K562 (cell line): ENCODE measurements around the gene H2AZ2. TPM values are rescaled to one million over a fixed set of nuclear protein-coding genes. Genes with fewer than 3 reads are reported as not detected.

Experiments used
- ATAC-seq: fragments of 200-7000 bp; cut with Tn5 transposase; 3 replicates; pipeline ENCODE4 v1.9.1; 2020; ENCODE audit warnings: moderate library complexity
- BruUV-seq: library from RNA; stranded (reverse); fragments of 400-500 nt; replicated peaks from 2 replicates; lab custom pipeline; 2021; lab: Mats Ljungman, UMichigan
- CTCF ChIA-PET: fragments of 300-600 bp; formaldehyde crosslinking; extraction: SDS; loops from one replicate; lab custom pipeline; 2021; ENCODE audit warnings: low intra/inter-chr PET ratio; lab: Yijun Ruan, JAX
- POLR2A ChIA-PET: fragments of 300-600, 350-650 bp; sonication (Branson Sonifier 250); formaldehyde crosslinking; extraction: SDS; loops from one replicate; lab custom pipeline; 2021; ENCODE audit warnings: antibody characterized with exemption, inconsistent platforms; lab: Yijun Ruan, JAX
- DNase-seq, 4 experiments: peaks; one replicate each; pipeline versions ENCODE4 v3.0.0 to v3.0.0-alpha.2; 2011 to 2018; ENCODE audit warnings: low spot score in 3 of 4, mixed read lengths in 3 of 4; ENCODE audit errors: extremely low read depth in 1 of 4
- FAIRE-seq: peaks from 2 replicates; lab custom pipeline; 2011; peaks lifted over from hg19 to GRCh38; lab: Jason Lieb, UNC
- H2AFZ ChIP-seq: 2 replicates; pipeline ENCODE4 v1.6.0; 2011; ENCODE audit warnings: low read depth, low read length, control low read depth, inconsistent platforms
- H3K27ac ChIP-seq: fragments of 200-600 bp; 3 replicates; pipeline ENCODE4 v1.8.0; 2011; ENCODE audit warnings: low read depth, mild to moderate bottlenecking, control low read depth, inconsistent platforms, low read length, moderate library complexity, mixed read lengths; ENCODE audit errors: extremely low read depth
- H3K27me3 ChIP-seq, 2 experiments: fragments of 300-600 bp in 1 of 2; 2 replicates in 1 of 2; 3 replicates in 1 of 2; pipeline versions ENCODE4 v1.6.0 to v1.8.0; 2011; ENCODE audit warnings: inconsistent platforms in 2 of 2, low read length in 2 of 2, mild to moderate bottlenecking in 1 of 2, mixed read lengths in 1 of 2, moderate library complexity in 1 of 2; ENCODE audit not compliant: control insufficient read depth in 2 of 2, insufficient read depth in 2 of 2
- H3K36me3 ChIP-seq: fragments of 300-600 bp; 3 replicates; pipeline ENCODE4 v1.8.0; 2011; ENCODE audit warnings: mild to moderate bottlenecking, low read length, inconsistent platforms; ENCODE audit not compliant: control insufficient read depth, insufficient read depth
- H3K4me1 ChIP-seq, 2 experiments: fragments of 200-600 bp in 1 of 2; replicated peaks in 1 of 2; 2 replicates in 1 of 2; 3 replicates in 1 of 2; pipeline versions ENCODE4 v1.5.1 to v1.8.0; 2011; ENCODE audit warnings: inconsistent platforms in 2 of 2, low read length in 2 of 2, mild to moderate bottlenecking in 1 of 2, mixed read lengths in 1 of 2, moderate library complexity in 1 of 2; ENCODE audit not compliant: control insufficient read depth in 2 of 2, insufficient read depth in 2 of 2
- H3K4me2 ChIP-seq: 2 replicates; pipeline ENCODE4 v1.6.1; 2011; ENCODE audit warnings: low read length, control low read depth, inconsistent platforms, mixed read lengths; ENCODE audit not compliant: insufficient read depth
- H3K4me3 ChIP-seq: fragments of 200-600 bp; sonication (generic), shearing (Covaris generic); 2 replicates; pipeline ENCODE4 v1.5.1; 2016; ENCODE audit warnings: control low read depth, inconsistent platforms
- H3K79me2 ChIP-seq: fragments of 200-600 bp; 3 replicates; pipeline ENCODE4 v1.8.0; 2011; ENCODE audit warnings: low read length, inconsistent platforms; ENCODE audit not compliant: control insufficient read depth, insufficient read depth
- H3K9ac ChIP-seq, 2 experiments: 2 replicates each; pipeline versions ENCODE4 v1.6.0 to v1.6.1; 2011; ENCODE audit warnings: low read depth in 2 of 2, low read length in 2 of 2, control low read depth in 1 of 2, inconsistent platforms in 1 of 2, mild to moderate bottlenecking in 1 of 2, mixed read lengths in 1 of 2; ENCODE audit not compliant: insufficient read depth in 1 of 2
- H3K9me1 ChIP-seq: one replicate; pipeline ENCODE4 v1.6.0; 2011; ENCODE audit warnings: inconsistent platforms, mild to moderate bottlenecking, low read length, moderate library complexity; ENCODE audit not compliant: control insufficient read depth, insufficient read depth
- H3K9me3 ChIP-seq: replicated peaks from 2 replicates; pipeline ENCODE4 v1.5.1; 2011; ENCODE audit warnings: low read depth, low read length, inconsistent platforms; ENCODE audit not compliant: control insufficient read depth, insufficient read depth
- H4K20me1 ChIP-seq: replicated peaks from 2 replicates; pipeline ENCODE4 v1.6.1; 2011; ENCODE audit warnings: low read length, inconsistent platforms, mixed read lengths; ENCODE audit not compliant: control insufficient read depth, insufficient read depth
- CHD4 ChIP-seq: fragments of 200-600 bp; sonication (generic); IDR thresholded peaks from 3 replicates; pipeline ENCODE4 v1.6.1; 2012; ENCODE audit warnings: low read depth, mild to moderate bottlenecking, mixed read lengths, low read length, inconsistent platforms; ENCODE audit not compliant: insufficient read depth, insufficient replicate concordance, poor library complexity, severe bottlenecking
- EP400 ChIP-seq: fragments of 450-650 bp; IDR thresholded peaks from 2 replicates; pipeline ENCODE4 v1.6.1; 2017; ENCODE audit warnings: antibody characterized with exemption, mild to moderate bottlenecking, moderate library complexity
- ESRRA ChIP-seq: fragments of 450-650 bp; IDR thresholded peaks from 2 replicates; pipeline ENCODE4 v1.6.1; 2014; ENCODE audit warnings: low read depth, mild to moderate bottlenecking, moderate library complexity, borderline replicate concordance
- ETV1 ChIP-seq: fragments of 450-650 bp; conservative IDR thresholded peaks from 2 replicates; pipeline ENCODE4 v1.6.1; 2016; ENCODE audit warnings: missing genetic modification characterization, control low read depth, low read depth, missing compliant biosample characterization
- EZH2 ChIP-seq: IDR thresholded peaks from 2 replicates; pipeline ENCODE4 v1.6.1; 2012; ENCODE audit warnings: low read depth, mild to moderate bottlenecking, inconsistent platforms, low read length, borderline replicate concordance
- FOXJ3 ChIP-seq: sonication (generic); formaldehyde crosslinking; IDR thresholded peaks from 2 replicates; pipeline ENCODE4 v1.4.0; 2020; ENCODE audit warnings: mild to moderate bottlenecking, missing genetic modification reagents
- MEIS2 ChIP-seq: fragments of 450-650 bp; IDR thresholded peaks from 2 replicates; pipeline ENCODE4 v1.6.1; 2014; ENCODE audit warnings: mild to moderate bottlenecking; ENCODE audit not compliant: partially characterized antibody
- NFE2L1 ChIP-seq: fragments of 450-650 bp; IDR thresholded peaks from 2 replicates; pipeline ENCODE4 v1.6.1; 2016; ENCODE audit warnings: missing genetic modification characterization, low read depth, mild to moderate bottlenecking, missing compliant biosample characterization, moderate library complexity, borderline replicate concordance
- NR2F6 ChIP-seq: fragments of 450-650 bp; formaldehyde crosslinking; IDR thresholded peaks from 2 replicates; pipeline ENCODE4 v1.4.0; 2020; ENCODE audit warnings: mild to moderate bottlenecking
- POLR3G ChIP-seq: IDR thresholded peaks from 2 replicates; pipeline ENCODE4 v1.6.1; 2011; ENCODE audit not compliant: insufficient read length, insufficient replicate concordance; ENCODE audit errors: extremely low read depth
- PREB ChIP-seq: sonication (generic); formaldehyde crosslinking; IDR thresholded peaks from 2 replicates; pipeline ENCODE4 v1.8.1; 2023; ENCODE audit warnings: mild to moderate bottlenecking, missing genetic modification reagents
- RCOR1 ChIP-seq, 2 experiments: IDR thresholded peaks; 2 replicates each; pipeline ENCODE4 v1.6.1; 2012; ENCODE audit warnings: low read depth in 2 of 2, low read length in 2 of 2, borderline replicate concordance in 1 of 2, improper control_type of control experiment in 1 of 2
- SMAD1 ChIP-seq: fragments of 150-350 bp; IDR thresholded peaks from 2 replicates; pipeline ENCODE4 v1.6.1; 2014; ENCODE audit warnings: low read length, low read depth; ENCODE audit not compliant: partially characterized antibody
- SMARCE1 ChIP-seq: fragments of 450-650 bp; IDR thresholded peaks from 2 replicates; pipeline ENCODE4 v1.7.1; 2016; ENCODE audit warnings: mild to moderate bottlenecking
- SOX6 ChIP-seq: fragments of 450-650 bp; IDR thresholded peaks from 2 replicates; pipeline ENCODE4 v1.6.1; 2014; ENCODE audit warnings: mild to moderate bottlenecking
- STAT5A ChIP-seq: IDR thresholded peaks from 2 replicates; pipeline ENCODE4 v1.6.1; 2012; ENCODE audit warnings: low read length, inconsistent platforms, borderline replicate concordance
- TAF1 ChIP-seq: IDR thresholded peaks from 2 replicates; pipeline ENCODE4 v1.6.1; 2011; ENCODE audit warnings: mild to moderate bottlenecking, low read length, moderate library complexity; ENCODE audit not compliant: insufficient read depth, control insufficient read depth, severe bottlenecking; ENCODE audit errors: extremely low read depth
- TAF9B ChIP-seq: fragments of 450-650 bp; IDR thresholded peaks from 2 replicates; pipeline ENCODE4 v1.6.1; 2018; ENCODE audit warnings: mild to moderate bottlenecking; ENCODE audit not compliant: partially characterized antibody
- ZBTB8A ChIP-seq: fragments of 450-650 bp; IDR thresholded peaks from 2 replicates; pipeline ENCODE4 v1.6.1; 2018; ENCODE audit warnings: mild to moderate bottlenecking, moderate library complexity; ENCODE audit not compliant: partially characterized antibody
- ZNF507 ChIP-seq: conservative IDR thresholded peaks from 2 replicates; pipeline ENCODE4 v1.6.1; 2017; ENCODE audit warnings: missing genetic modification characterization, missing compliant biosample characterization
- WGBS: fragments of 100-300 bp; shearing (Covaris generic); methylation state at CpG from one replicate; pipeline ENCODE4 v1.1.6; 2016; ENCODE audit warnings: low coverage, mixed read lengths; ENCODE audit not compliant: insufficient coverage; ENCODE audit errors: missing lambda C conversion rate; 5-methylcytosine and 5-hydroxymethylcytosine counted together
- in situ Hi-C: fragments of 300-500 bp; cut with MboI; formaldehyde crosslinking; loops from 4 replicates; pipeline ENCODE4 v1.15.0; 2018; ENCODE audit warnings: inconsistent platforms, mixed read lengths
- intact Hi-C: fragments of 100-400 bp; cut with micrococcal nuclease; formaldehyde crosslinking; loops from 2 replicates; pipeline ENCODE4 v1.14.2; 2022
- polyA plus RNA-seq, 8 experiments: library from polyadenylated mRNA; depleted of rRNA in 4 of 8; stranded (reverse) in 5 of 8; unstranded in 3 of 8; fragments of >200 nt; fragmentation: Nextera tagmentation in 2 of 8; fragmentation: Illumina TruSeq in 1 of 8; extraction: Ambion mirVana in 2 of 8; extraction: Trizol in 1 of 8; gene quantifications; 2 replicates each; pipeline versions ENCODE4 v1.2.1 to v1.2.3, GENCODE V29; 2011 to 2014; ENCODE audit warnings: inconsistent platforms in 1 of 8, missing spikeins in 1 of 8
- total RNA-seq, 7 experiments: library from RNA; depleted of rRNA in 6 of 7; stranded (reverse); fragments of >200 nt in 6 of 7; fragmentation: Illumina TruSeq in 2 of 7; extraction: Trizol in 2 of 7; gene quantifications; 2 replicates each; pipeline versions ENCODE4 v1.2.1 to v1.2.3, GENCODE V29; 2011 to 2021; ENCODE audit warnings: low replicate concordance in 1 of 7

Gene H2AZ2
- total and polyA plus RNA-seq, 9 of the 15 experiments (the other 6 are each of a cell fraction or from before 2014, with no cell fraction given), result 105 to 382 (median 286) TPM

GRCh38 chr7:44881066-44881600 lies 33.2 kb upstream of the H2AZ2 start (continued):
- no peak for TF ChIP-seq NFE2L1
- TF ChIP-seq, all 486 proteins: peak for 1

GRCh38 chr7:44880317-44881018 lies 32.6 kb upstream of the H2AZ2 start:
- peak; percentile 40 for FAIRE-seq
- no peak for TF ChIP-seq NR2F6 (CRISPR knock-in tag)
- 0 out of 2 replicates have a peak, but pooled peaks have one; percentile 11 for TF ChIP-seq SOX6
- TF ChIP-seq POLR3G, result no peak
- no peak for TF ChIP-seq EZH2
- no peak for TF ChIP-seq FOXJ3 (CRISPR knock-in tag)
- 0 out of 4 replicates have a peak, but pooled peaks of 1 of the 2 experiments have one; percentile 8 for TF ChIP-seq RCOR1 (IDR thresholded peaks at IDR 0.05; ENCODE audit: borderline replicate concordance in 1 of 2, low read depth in 2 of 2, low read length in 2 of 2)
- TF ChIP-seq TAF9B, result no peak
- peak; percentile 73 for TF ChIP-seq MEIS2
- TF ChIP-seq STAT5A, result no peak
- no peak for TF ChIP-seq SMAD1
- no peak for TF ChIP-seq ZNF507 (tag)
- no peak for TF ChIP-seq PREB (CRISPR knock-in tag)
- no peak for TF ChIP-seq ZBTB8A
- no peak for TF ChIP-seq SMARCE1
- no peak for TF ChIP-seq CHD4
- TF ChIP-seq TAF1, result no peak
- 0 out of 2 replicates have a peak, but pooled peaks have one; percentile 29 for TF ChIP-seq ETV1 (tag)
- TF ChIP-seq EP400, result no peak
- peak; percentile 90 for TF ChIP-seq ESRRA

More at GRCh38 chr7:44880317-44881018, 32.6 kb upstream of the H2AZ2 start:
- no TSS peak for BruUV-seq
- H3K9ac ChIP-seq, result peak overlapping the region in 1 of 2 experiments; percentile 55; a peak in 1 of 4 replicates
- ChIA-PET CTCF (no interaction called here), POLR2A (interaction anchor here (0.6 to 3.6 kb wide), 8 partner anchors 13 to 104 kb away, joined by 3 to 23 read pairs (median 9); partner anchors contain the start of gene H2AZ2)
- no peaks in the 10 kb centered on the region for H3K9me1 ChIP-seq
- peak; percentile 3; the same call in 1 of the 3 replicates for ATAC-seq
- peak overlapping the region; percentile 78; the same call in 1 of the 2 replicates for H3K4me3 ChIP-seq
- H3K27ac ChIP-seq, result peak overlapping the region; percentile 31; the same call in 1 of the 3 replicates
- no peaks in the 10 kb centered on the region for H3K9me3 ChIP-seq
- H3K4me2 ChIP-seq, result peak overlapping the region; percentile 58
- DNase-seq, result no peak
- H3K4me1 ChIP-seq, result peaks cover 11 to 50% of the 10 kb centered on the region in 2 experiments
- peaks cover 78% of the 10 kb centered on the region for H3K79me2 ChIP-seq
- H3K27me3 ChIP-seq, result no peaks in the 10 kb centered on the region
- in situ Hi-C loops (no loop called here), intact Hi-C loops (loop anchor here (5.0 kb wide), 1 partner anchor 107 kb away; no protein-coding TSS in a partner anchor)
- H2AFZ ChIP-seq, result no peak overlapping the region
- peaks cover 51% of the 10 kb centered on the region for H3K36me3 ChIP-seq
- WGBS, result 15% methylated on average over 4 of the region's 4 CpGs
- peaks cover 47% of the 10 kb centered on the region for H4K20me1 ChIP-seq
